Lung (tissue), 12 donors: ENCODE measurements around the gene BMPR1B. TPM values are rescaled to one million over a fixed set of nuclear protein-coding genes. Genes with fewer than 3 reads are reported as not detected.

Experiments
- ATAC-seq: fragments of 200-7000 bp; cut with Tn5 transposase; one replicate; pipeline ENCODE4 v1.9.1; 2020; ENCODE audit warnings: moderate number of reproducible peaks; ENCODE audit not compliant: insufficient read depth, low FRiP score
- DNase-seq, 3 donors: peaks; one replicate each; pipeline ENCODE4 v3.0.0-alpha.2; 2013 to 2017
- H3K27ac ChIP-seq, 2 donors: one replicate each; pipeline ENCODE4 v1.5.1; 2013; ENCODE audit warnings: mild to moderate bottlenecking in 2 of 2, moderate library complexity in 2 of 2, control low read depth in 1 of 2, inconsistent platforms in 1 of 2, low read depth in 1 of 2, low read length in 1 of 2
- H3K27me3 ChIP-seq, 3 donors: one replicate each; pipeline ENCODE4 v1.5.1; 2013; ENCODE audit warnings: low read length in 2 of 3; ENCODE audit not compliant: control insufficient read depth in 3 of 3, insufficient read depth in 3 of 3
- H3K36me3 ChIP-seq, 4 donors: one replicate each; pipeline ENCODE4 v1.5.1; 2013; ENCODE audit warnings: low read length in 4 of 4, mild to moderate bottlenecking in 1 of 4, moderate library complexity in 1 of 4; ENCODE audit not compliant: control insufficient read depth in 4 of 4, insufficient read depth in 4 of 4
- H3K4me1 ChIP-seq, 5 donors: one replicate each; pipeline ENCODE4 v1.5.1; 2013; ENCODE audit warnings: low read length in 5 of 5, mild to moderate bottlenecking in 2 of 5, moderate library complexity in 1 of 5; ENCODE audit not compliant: control insufficient read depth in 5 of 5, insufficient read depth in 5 of 5
- H3K4me3 ChIP-seq: one replicate; pipeline ENCODE4 v1.5.1; 2013; ENCODE audit warnings: mild to moderate bottlenecking, control low read depth, moderate library complexity
- H3K9ac ChIP-seq, 2 donors: one replicate each; pipeline ENCODE4 v1.5.1; 2013; ENCODE audit warnings: low read length in 2 of 2, control low read depth in 1 of 2; ENCODE audit not compliant: insufficient read depth in 1 of 2
- H3K9me3 ChIP-seq, 4 donors: one replicate each; pipeline ENCODE4 v1.5.1; 2013; ENCODE audit warnings: low read length in 3 of 4, mild to moderate bottlenecking in 1 of 4, moderate library complexity in 1 of 4; ENCODE audit not compliant: control insufficient read depth in 4 of 4, insufficient read depth in 3 of 4
- WGBS, 2 donors: extraction: QIAGEN DNeasy Blood & Tissue Kit; methylation state at CpG; one replicate each; pipeline ENCODE4 v1.1.7; 2013; 5-methylcytosine and 5-hydroxymethylcytosine counted together
- polyA plus RNA-seq, 2 donors: library from polyadenylated mRNA; stranded (reverse); fragments of 200-250 nt; gene quantifications; one replicate each; pipeline ENCODE4 v1.2.1, GENCODE V29; 2013
- total RNA-seq, 2 donors: library from RNA; depleted of rRNA in 1 of 2; stranded (reverse); fragments of >200 nt in 1 of 2; gene quantifications; one replicate each; pipeline ENCODE4 v1.2.1, GENCODE V29; 2014 to 2021
- TF ChIP-seq, protein P1 (sequence below): IDR thresholded peaks from 2 replicates; pipeline ENCODE4 v1.5.1; 2012; ENCODE audit warnings: mild to moderate bottlenecking; ENCODE audit errors: control extremely low read depth, extremely low read depth
- donor health status: control.
- donor health status: control.
- donor health status: Bipolar disorder and iron deficiency.
- donor health status: healthy.
- donor health status: DM: yes; HTN: yes; CAD: no.

The BMPR1B gene
- total and polyA plus RNA-seq, 4 donors: 0.65 to 7.3 (median 1.9) TPM

DNA sequence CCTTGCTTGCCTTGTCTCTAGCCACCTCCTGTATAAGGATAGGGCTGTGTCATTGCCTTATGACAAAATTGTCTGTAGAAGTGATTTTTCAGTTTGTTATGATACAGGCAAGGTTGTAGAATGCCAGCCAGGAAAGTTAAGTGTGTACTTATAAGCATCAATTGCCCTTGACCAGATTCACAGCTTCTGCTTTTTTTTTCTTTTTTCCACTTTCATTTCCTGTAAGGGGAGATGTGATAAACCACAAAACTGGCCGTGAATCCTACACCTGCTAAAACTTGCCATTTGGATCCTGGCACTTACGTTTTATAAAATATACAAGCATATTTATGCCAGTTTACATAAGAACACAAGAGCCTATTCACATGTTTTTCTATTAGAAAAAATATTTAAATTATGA lies 35.0 kb upstream of the BMPR1B start:
- WGBS, 2 donors: 14 to 25% methylated on average over 2 of the region's 2 CpGs
- DNase-seq: no peak
- Histone ChIP-seq H3K4me3 (no peak overlapping the region), H3K4me1 (no peaks in the 10 kb centered on the region), H3K9me3 (no peaks in the 10 kb centered on the region), H3K36me3 (no peaks in the 10 kb centered on the region), H3K9ac (no peak overlapping the region), H3K27ac (no peak overlapping the region), H3K27me3 (no peaks in the 10 kb centered on the region)
- TF ChIP-seq, protein P1, sequence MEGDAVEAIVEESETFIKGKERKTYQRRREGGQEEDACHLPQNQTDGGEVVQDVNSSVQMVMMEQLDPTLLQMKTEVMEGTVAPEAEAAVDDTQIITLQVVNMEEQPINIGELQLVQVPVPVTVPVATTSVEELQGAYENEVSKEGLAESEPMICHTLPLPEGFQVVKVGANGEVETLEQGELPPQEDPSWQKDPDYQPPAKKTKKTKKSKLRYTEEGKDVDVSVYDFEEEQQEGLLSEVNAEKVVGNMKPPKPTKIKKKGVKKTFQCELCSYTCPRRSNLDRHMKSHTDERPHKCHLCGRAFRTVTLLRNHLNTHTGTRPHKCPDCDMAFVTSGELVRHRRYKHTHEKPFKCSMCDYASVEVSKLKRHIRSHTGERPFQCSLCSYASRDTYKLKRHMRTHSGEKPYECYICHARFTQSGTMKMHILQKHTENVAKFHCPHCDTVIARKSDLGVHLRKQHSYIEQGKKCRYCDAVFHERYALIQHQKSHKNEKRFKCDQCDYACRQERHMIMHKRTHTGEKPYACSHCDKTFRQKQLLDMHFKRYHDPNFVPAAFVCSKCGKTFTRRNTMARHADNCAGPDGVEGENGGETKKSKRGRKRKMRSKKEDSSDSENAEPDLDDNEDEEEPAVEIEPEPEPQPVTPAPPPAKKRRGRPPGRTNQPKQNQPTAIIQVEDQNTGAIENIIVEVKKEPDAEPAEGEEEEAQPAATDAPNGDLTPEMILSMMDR: no peak
- no peak for ATAC-seq

DNA sequence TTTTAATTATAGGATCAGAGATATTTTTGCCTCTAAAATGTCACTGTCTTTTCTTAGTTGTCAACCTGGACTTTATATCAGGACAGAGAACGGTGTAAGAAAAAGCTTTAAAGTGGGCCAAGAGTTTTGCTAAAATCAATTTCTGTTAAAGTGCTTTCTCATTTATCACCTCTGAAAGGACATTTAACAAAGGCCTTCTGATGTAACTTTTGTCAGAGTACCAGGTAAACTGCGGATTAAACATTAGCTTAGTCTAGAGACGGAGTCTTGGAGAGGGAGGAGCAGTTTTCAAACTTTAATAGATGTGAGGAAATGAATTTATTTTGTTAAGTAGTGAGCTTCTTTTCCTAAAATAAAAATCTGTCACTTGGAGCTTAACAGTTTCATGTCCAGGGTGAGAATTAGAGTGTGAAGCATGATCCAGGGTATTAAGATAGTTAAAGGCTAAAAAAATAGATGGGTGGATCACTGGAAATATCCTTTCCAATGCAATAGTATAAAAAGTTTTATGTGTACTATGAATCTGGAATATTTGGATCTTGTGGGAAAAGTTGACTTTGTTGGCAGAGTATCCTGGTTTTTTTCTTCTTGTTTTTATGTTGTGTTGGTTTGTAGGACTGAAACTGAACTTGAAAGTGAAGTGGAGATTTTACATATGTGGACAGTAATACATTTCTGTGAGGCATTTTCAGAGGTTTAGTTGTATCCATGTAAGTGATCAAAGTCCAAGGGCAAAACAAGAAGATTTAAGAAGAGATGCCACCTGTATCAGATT lies 33.6 kb upstream of the BMPR1B start:
- no peaks in the 10 kb centered on the region for H3K9me3 ChIP-seq
- H3K27ac ChIP-seq: no peak overlapping the region
- no peak overlapping the region for H3K4me3 ChIP-seq
- no peaks in the 10 kb centered on the region for H3K27me3 ChIP-seq
- TF ChIP-seq, protein P1: no peak
- WGBS, 2 donors: 76 to 82% methylated on average over 3 of the region's 3 CpGs
- no peaks in the 10 kb centered on the region for H3K4me1 ChIP-seq
- H3K9ac ChIP-seq: no peak overlapping the region
- no peaks in the 10 kb centered on the region for H3K36me3 ChIP-seq
- ATAC-seq (no peak), DNase-seq (peak in 1 of 3 donors; percentile 15)

DNA sequence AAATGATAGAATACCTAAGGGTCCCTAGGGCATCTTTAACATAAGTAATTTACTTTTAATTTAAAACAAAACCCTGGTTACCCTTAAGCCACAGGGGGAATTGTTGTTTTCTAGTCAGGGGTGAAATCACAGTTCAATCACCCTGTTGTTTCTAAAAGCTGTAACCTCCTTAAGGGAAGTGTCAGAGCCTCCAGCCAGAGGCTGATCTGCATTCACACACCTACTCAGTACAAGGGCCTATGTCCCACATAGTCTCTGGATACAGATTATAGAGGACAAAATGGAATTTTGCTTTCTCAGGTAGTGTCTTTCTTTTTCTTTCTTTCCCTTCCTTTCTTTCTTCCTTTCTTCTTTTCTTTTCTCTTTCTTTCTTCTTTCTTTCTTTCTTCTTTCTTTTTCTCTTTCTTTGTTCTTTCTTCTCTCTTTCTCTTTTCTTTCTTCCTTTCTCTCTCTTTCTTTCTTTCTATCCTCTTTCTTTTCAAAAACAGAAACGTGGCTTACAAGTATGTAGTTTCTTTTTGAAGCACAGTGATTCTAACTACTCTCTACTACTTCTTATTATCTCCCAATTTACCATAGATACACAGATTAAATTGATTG lies 31.1 kb upstream of the BMPR1B start:
- TF ChIP-seq, protein P1: no peak
- WGBS, 2 donors: 53 to 81% methylated on average over 1 of the region's 1 CpG
- DNase-seq: no peak

More for the DNA sequence above, 31.1 kb upstream of the BMPR1B start:
- Histone ChIP-seq H3K4me3 (no peak overlapping the region), H3K4me1 (no peaks in the 10 kb centered on the region), H3K9me3 (no peaks in the 10 kb centered on the region), H3K27ac (no peak overlapping the region), H3K36me3 (no peaks in the 10 kb centered on the region), H3K9ac (no peak overlapping the region), H3K27me3 (no peaks in the 10 kb centered on the region)
- no peak for ATAC-seq
